GM19455 (cell line): ENCODE measurements around the gene NAA20.

Experiments
- ATAC-seq: cut with Tn5 transposase; IDR thresholded peaks from one replicate; pipeline ENCODE4 v1.9.1; 2021; ENCODE audit not compliant: unreplicated experiment

Gene NAA20, protein sequence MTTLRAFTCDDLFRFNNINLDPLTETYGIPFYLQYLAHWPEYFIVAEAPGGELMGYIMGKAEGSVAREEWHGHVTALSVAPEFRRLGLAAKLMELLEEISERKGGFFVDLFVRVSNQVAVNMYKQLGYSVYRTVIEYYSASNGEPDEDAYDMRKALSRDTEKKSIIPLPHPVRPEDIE

DNA sequence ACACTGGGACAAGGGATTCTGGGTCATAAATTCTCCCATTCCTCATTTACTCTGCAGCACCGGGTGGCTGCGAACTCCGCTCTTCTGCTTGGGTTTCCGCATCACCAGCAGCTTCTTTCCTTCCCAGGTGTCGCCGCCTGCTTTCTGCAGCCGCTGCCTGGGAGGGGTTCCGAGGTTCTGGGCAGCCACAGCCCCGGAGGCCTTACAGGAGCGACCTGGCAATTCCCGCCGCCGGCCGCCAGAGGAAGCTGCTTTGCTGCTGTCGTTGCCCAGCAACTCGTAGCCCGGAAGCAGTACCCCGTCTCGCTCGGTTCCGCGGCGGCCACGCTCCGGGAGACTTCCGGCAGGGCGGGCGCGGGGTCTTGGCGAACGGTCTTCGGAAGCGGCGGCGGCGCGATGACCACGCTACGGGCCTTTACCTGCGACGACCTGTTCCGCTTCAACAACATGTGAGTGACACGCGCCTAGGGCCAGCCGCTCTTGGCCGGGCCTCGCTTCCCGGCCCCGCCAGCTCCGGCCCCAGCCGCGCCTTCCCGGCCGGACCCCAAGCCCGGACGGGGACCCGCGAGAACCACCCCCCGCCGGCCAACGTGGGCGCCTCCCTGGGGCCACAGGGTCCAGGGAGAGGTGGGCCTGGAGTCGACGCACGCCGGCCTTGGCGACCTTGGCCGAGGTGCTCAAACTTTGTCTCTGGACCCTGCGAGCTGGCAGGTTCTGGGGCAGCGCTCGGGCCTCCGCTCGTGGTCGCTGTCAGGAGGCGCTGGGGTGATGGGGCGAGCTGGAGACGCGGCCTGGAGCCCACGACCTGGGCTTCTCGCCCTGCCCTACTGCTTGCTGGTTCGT is at the start of gene NAA20:
TSS of gene NAA20 (plus strand) at position 362 of the 843 bp plus-strand sequence. CDS start at position 397, 35 bp downstream.
- ATAC-seq = peak; percentile 98

DNA sequence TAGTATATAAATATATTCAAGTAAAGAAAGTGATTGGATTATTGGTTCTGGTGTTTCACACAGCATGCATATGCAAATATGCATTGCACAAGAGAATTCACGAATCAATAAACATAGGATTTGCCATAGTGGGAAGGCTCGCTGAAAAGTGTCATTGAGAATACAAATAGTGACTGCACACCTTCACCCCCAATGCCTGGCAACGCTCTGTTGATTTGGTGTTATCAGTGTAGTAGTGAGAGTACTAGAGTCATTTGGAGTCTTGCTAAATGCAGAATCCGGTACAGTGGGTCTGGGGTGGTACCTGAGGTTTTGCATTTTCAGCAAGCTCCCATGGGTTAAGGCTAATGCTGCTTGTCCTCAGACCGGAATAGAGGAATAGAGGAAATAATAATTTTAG is 49.7 kb upstream of the NAA20 start:
- ATAC-seq = no peak

DNA sequence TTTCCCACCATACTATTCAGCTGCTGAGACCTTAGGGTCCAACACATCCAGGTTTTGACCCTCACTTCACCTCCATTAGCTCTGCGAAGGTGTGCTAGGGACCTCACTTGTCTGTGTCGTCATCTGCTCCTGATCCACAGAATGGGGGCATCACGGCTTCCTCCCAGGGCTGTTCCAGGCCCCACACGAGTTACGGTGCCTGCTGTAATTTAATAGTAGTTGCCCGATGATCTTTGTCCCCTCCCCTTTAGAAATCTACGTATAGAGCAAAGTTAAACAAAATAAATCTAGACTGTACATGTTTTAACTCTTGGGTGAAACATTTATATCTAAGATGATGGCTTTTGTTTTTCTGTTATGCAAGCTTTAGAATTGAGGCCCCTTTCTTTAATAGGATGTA is 49.1 kb upstream of the NAA20 start:
- ATAC-seq = no peak

DNA sequence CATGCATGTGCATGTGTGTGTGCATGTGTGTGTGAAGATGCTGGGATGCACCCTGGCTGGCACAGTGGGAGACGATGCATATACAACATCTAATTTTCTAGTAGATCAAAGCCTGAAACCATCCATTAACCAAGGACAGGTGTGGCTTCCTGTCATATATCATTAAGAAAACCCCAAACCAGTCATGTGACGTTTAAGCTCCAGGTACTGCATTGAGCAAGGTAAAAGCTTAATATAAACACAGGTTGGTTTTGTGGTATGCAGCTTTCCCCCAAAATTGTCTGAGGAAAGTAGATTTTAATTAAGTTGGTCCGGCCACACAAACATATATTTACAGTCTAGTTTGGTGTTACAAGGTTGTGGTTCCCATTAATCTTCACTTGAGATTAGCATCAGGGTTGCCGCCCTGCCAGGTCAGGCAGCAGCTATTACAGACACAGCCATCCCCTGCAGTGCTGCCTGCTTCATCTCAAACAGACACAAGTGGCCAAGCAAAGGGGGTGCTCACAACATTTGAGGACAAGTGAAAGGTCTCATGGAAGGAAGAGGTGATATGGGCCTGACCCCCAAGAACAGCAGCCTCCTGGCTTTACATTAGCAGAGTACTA is 48.6 kb upstream of the NAA20 start:
- no peak for ATAC-seq

DNA sequence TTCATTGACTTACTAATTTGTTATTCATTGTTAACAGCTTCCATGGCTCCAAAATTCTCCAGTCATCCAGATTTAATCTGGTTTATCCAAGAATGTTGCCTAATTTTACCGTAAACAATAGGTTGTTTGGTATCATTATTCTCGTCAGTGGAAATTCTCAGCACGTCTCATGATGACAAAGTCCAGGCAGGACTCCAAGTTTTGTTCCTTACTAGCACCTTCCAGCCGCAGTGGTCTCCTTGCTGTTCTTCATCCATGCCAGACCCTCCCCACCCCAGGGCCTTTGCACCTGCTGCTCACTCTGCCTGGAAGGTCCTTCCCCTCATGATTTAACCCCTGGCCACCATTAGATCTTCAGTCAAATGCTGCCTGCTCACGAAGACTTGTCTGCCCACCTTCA is 48.1 kb upstream of the NAA20 start:
- no peak for ATAC-seq

DNA sequence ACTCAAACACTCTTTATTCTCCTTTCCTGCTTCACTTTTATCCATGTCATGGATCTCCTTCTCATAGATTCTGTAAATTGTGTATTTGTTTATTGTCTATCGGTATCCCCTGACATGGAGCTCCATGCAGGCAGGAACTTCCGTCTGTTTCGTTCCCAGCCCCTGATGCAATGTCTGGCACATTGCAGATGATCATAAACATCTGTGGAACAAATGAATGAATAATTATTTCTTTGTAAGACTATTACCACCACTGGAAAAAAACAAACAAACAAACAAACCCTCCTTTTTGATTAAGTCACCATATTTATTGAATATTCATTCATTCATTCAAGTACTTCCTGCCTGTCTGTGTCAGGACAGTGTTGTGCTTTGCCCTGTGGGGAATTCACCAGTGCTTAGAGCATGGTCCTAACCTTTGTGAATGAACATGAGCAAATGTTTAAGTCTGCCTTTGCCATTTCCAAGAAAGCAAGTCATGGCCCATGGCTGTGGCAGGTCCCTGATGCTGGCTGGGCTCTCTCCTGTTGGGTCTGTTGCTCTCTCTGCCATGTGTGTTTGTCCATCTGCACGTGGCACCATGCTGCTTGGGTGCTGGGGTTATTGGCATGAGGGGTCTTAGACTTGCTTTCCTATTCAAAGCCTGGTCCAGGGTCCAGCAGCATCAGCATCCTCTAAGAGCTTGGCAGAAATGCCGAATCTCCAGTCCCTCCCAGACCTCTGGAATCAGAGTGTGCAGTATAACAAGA is 47.5 kb upstream of the NAA20 start:
- no peak for ATAC-seq

DNA sequence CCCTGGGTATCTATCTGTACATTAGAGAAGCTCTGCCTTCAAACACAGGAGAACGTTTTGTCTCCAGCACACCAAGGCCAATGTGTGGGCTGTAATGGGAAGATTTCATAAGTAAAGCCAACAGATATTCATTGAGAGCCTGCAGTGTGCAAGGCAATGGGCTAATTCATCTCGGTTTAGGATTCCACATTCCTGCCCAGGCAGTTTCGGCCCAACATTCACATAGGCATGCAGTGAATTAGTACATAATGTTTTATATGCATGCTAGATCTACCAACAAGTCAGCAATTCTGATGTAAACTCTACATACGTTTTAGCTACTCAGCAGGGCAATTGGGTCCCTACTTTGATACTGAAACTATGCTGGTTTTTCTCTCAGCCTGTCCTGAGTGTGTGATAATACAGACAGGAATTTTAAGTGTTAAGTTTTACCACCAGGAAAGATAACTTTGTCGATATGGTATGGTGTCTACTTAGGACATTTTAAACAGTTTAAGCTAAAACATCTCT is 46.9 kb upstream of the NAA20 start:
- no peak for ATAC-seq

DNA sequence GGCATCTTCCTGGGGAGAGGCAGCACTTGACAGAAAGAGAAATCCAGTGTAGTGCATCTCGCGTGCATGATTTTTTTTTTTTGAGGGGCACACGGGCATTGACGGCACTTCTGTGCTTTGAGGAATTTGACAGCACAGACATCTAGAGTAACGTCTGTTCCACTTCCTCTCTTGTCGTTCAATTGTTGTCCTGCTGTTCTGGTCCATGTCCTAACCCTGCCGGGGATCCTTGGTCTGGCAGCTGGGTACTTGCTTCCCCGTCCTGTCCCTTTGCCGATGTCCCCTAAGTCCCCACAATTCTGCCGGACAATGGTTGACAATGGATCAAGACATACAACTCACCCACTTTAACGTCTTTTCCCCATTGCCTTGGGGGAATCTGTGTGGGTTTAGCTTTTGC is 46.0 kb upstream of the NAA20 start:
- ATAC-seq = no peak

DNA sequence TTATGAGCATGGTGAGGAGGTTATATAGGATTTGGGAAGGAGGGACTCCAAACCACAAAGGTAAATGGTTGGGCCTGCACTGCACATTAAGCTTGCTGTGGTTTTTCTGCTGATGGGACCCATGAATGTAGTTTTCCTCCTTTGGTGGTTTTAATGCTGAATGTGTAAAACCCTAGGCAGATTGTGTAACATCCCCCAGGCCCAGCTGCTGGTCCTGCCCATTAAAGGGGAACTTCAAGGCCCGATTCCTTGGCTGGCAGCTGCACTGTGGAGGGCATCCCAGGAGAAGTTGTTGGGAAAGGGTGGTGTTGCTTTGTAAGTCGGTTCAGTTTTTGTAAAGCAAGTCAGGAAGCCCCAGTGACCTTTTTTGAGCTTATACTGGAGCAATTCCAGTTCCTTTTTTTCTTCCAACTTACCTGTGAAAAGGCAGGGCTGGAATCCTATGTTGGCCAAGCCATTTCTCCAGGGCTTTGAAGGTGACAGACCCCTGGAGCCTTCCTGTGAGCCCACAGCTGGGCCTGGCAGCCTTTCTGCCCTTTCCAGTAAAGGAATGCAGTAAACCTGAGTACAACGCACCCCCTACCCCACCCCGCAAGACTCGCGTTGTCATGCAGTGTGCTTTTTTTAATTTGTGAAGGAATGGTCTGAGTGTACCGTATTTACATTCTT is 43.1 kb upstream of the NAA20 start:
- ATAC-seq = no peak

DNA sequence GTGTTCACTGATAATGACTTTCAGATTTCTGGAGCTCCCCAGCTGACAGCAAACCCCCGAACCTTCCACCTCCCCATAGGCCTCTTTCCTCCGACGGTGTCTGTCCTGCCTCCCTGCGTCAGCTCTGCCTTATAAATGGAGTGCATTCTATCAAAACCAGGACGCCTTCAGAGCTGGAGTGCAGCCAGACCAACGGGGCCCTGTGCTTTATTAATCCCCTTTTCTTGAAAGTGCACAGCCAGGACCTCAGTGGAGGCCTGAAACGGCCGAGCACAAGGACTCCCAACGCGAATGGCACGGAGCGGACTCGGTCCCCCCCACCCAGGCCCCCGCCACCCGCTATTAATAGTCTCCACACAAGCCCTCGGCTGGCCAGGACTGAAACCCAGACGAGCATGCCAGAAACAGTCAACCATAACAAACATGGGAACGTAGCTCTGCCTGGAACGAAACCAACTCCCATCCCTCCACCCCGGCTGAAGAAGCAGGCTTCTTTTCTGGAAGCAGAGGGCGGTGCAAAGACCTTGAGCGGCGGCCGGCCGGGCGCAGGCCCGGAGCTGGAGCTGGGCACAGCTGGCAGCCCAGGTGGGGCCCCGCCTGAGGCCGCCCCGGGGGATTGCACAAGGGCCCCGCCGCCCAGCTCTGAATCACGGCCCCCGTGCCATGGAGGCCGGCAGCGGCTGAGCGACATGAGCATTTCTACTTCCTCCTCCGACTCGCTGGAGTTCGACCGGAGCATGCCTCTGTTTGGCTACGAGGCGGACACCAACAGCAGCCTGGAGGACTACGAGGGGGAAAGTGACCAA is 42.3 kb upstream of the NAA20 start:
- no peak for ATAC-seq

DNA sequence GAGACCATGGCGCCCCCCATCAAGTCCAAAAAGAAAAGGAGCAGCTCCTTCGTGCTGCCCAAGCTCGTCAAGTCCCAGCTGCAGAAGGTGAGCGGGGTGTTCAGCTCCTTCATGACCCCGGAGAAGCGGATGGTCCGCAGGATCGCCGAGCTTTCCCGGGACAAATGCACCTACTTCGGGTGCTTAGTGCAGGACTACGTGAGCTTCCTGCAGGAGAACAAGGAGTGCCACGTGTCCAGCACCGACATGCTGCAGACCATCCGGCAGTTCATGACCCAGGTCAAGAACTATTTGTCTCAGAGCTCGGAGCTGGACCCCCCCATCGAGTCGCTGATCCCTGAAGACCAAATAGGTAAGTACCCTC is 41.7 kb upstream of the NAA20 start:
- no peak for ATAC-seq

DNA sequence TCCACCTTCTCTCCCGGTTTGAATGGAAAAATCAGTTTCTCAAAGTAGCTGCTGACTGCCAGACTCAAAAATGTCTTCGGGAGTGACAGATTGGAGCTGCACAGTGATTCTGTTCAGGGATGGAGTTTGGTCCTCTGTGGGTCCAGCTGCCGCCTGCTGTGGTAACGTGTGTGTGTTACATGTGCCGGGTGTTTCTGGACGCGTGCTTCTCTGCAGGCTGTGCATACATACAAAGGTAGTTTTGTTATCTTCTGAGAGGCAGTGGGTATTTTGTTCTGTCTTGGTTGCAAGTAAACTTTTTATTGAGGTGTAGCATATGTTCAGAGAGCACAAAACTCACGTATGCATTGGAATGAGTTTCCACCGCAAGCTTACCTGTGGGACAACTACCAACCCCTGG is 41.3 kb upstream of the NAA20 start:
- ATAC-seq = no peak

DNA sequence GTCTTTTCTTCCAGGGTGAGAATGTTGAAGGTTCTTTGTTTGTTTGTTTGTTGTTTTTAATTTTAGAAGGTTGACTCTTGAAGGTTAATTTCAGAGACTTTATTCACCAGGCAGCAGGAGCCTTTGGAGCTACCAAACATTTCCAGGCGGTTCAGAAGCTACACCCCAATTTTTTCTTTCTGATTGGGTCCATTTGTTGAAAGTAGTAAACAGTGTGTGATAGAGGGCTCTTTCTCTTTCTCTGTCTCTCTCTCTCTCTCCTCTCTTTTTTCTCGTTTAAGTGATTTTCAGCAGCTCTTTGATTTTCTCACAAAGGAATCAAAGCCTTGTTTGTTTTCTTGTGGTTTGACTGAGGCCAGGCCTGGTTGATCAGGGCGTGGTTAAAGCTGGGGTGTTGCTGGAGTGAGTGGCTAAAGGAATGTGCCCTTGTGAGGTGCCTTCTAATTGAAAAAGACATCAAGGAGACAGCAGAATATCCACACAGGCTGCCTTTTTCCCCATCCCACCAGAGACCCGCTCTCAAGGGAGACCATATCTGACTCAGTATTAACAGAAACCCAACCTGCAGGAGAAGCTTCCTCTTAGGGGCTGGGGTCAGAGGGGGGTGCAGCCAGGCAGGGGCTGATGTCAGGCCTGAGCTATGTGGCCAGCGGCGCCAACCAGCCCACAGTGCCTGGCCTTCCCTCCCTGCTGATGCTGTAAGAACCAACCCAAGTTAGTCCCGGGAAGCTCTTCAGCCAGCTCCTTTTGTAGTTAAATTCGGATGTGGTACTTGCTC is 40.4 kb upstream of the NAA20 start:
- no peak for ATAC-seq

DNA sequence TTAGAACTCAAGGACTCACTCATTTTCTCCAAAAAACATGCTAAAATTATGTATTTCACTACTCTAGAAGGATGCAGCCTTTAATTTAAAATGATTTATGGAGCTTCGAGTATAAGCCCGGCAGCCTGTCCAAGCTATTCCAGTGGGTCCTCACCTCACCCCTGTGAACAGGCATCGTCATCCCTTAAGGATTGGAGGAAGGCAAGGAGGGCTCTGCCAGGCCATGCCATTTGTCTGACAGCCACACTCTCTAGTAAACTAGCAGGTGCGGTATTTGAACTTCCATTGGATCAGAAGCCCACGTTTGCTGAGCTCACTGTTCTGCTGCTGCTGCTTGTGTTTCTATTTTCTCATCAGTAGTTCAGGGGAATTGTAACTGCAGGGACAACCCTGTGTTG is 39.8 kb upstream of the NAA20 start:
- no peak for ATAC-seq

DNA sequence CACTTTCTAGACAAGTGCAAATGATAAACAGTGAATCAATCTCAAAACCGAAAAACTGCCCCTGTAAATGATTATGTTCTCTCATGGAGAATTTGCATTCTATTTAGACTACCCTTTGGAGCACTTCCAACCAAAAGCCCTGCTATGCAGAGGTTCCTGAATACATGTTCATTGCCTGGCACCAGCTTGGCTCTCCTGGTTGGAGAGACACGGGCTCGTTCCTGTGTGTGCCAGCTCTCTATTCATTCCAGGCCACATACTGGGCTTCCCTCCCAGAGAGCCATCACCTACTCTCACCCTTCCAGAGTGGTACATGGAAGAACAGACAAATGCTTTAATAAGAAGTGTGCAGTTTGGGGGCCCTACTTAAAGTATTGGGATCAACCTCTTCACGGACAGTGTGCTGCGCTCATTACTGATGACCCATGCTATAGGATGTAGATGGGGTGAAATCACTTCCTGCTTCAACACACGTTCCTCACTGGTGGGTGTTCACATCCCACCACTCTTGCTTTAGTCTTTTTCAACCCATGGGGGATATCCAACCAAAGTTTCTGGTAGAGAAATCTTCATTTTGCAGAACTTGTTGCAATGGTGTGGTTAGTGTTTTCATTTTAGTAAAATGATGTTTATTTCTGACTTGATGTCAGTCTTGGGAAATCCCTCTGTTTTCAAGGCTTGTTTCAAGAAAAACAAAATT is 38.5 kb upstream of the NAA20 start:
- ATAC-seq = no peak

DNA sequence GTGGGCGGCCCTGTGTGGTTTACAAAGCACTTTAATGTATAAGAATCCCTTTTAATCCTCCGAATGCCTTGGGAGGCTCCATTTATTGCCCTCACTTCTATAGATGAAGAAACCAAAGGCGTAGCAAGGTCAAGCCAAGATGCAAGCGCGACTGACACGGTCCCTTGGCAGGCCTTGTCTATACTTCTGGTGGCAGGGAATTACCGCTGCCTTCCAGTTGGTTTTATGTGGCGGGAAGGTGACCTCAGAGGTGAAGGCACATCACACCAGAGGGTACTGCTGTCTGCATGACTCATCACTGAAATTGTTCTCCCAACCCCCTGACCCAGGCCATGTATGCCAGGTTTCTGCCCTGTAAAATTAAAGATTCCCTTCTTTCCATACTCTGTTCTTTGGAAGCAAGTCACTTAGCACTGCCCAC is 36.1 kb upstream of the NAA20 start:
- no peak for ATAC-seq

DNA sequence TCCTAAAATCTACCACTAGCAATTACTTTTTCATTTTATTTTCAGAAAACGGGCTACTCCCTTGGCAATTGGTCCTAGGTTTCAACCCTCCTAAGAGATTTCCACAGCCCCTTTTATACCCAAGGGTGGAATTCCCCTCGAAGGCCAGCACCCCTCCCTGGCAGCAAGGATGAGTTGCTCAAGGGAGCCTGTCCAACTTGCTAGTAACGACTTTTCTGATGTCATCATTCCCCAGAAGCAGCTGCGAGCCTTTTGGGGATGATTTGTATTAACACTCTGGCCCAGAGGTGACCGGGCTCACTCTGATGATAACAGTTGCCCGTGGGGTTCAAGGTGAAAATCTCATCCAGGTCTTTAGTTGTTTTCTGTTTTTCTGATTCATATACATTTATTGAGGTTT is 30.7 kb upstream of the NAA20 start:
- ATAC-seq = no peak

DNA sequence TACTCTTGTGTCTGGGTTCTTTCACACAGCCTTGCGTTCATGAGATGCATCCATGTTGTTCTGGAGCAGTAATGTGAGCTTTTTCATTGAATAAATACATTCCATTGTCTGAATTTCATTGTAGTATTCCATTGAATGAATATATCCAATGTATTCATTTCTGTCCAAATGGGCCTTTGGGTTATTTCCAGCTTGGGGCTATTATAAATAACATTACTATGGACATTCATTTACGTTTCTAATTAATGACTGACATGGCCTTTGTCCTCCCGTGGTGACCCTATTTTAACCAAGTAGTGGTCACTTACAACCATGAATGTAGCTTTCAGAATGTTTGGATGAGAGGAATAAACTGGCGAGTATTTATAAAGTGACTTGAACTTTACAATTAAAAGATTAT is 30.1 kb upstream of the NAA20 start:
- ATAC-seq = no peak

DNA sequence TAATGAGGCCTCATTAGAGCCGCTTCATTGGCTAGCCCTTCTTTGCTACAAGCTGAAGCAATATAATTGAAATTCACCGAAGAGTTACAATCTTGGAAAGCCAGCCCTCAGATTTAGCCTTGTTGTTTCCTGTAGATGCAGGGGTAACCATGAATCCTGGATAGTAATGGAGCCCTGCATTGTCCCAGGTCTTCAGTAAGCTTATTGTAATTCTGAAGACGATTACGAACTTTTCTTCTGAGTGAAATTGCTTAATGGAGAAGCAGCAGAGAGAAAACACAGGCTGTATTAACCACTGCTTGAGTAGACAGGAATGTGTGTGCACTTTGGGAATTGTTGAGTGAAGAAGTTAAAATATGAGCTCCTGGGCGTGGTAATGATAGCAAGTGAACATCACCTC is 26.3 kb upstream of the NAA20 start:
- ATAC-seq = no peak
